BLaER1 treated with 17β-estradiol and CSF1 and Interleukin-3, amounts not matched to agents 10 nM and 100 nM (cell line): ENCODE measurements around the gene TNPO2.
"Not testable (repeated sequence)": the region's sequence is repeated elsewhere in the genome, so short reads cannot be mapped to it uniquely, and the experiment has no call there.

ENCODE experiments used
- H3K27ac ChIP-seq, 11 experiments: shearing (Covaris generic); formaldehyde crosslinking; 2 replicates each; pipeline ENCODE4 v1.8.1; 2022
- H3K27me3 ChIP-seq, 11 experiments: shearing (Covaris generic); formaldehyde crosslinking; 2 replicates each; pipeline ENCODE4 v1.8.1; 2022
- H3K36me3 ChIP-seq, 11 experiments: shearing (Covaris generic); formaldehyde crosslinking; 2 replicates each; pipeline ENCODE4 v1.8.1; 2022
- H3K4me1 ChIP-seq, 10 experiments: shearing (Covaris generic); formaldehyde crosslinking; 2 replicates each; pipeline ENCODE4 v1.8.1; 2022
- H3K4me2 ChIP-seq, 11 experiments: shearing (Covaris generic); formaldehyde crosslinking; 2 replicates each; pipeline ENCODE4 v1.8.1; 2022
- H3K4me3 ChIP-seq, 10 experiments: shearing (Covaris generic); formaldehyde crosslinking; 2 replicates each; pipeline ENCODE4 v1.8.1; 2022
- H3K9ac ChIP-seq, 11 experiments: shearing (Covaris generic); formaldehyde crosslinking; 2 replicates each; pipeline ENCODE4 v1.8.1; 2022
- H3K9me3 ChIP-seq, 11 experiments: shearing (Covaris generic); formaldehyde crosslinking; replicated peaks in 1 of 11; 2 replicates each; pipeline ENCODE4 v1.8.1; 2022
- H4K20me1 ChIP-seq, 11 experiments: shearing (Covaris generic); formaldehyde crosslinking; 2 replicates each; pipeline ENCODE4 v1.8.1; 2022
- Cebpa-rat ChIP-seq, 11 experiments: shearing (Covaris generic); IDR thresholded peaks; 2 replicates each; pipeline ENCODE4 v1.8.1; 2022

Gene TNPO2

GRCh38 chr19:12720851-12721655 lies 2.7 kb downstream of the TNPO2 start:
- peak overlapping the region; percentile 71 to 90 (median 84) for H3K4me3 ChIP-seq
- H3K27me3 ChIP-seq: no peaks in the 10 kb centered on the region
- peak overlapping the region; percentile 95 to 100 (median 99) for H3K9ac ChIP-seq
- H3K4me2 ChIP-seq: peak overlapping the region; percentile 94 to 100 (median 98)
- no peaks in the 10 kb centered on the region for H3K9me3 ChIP-seq
- peak overlapping the region; percentile 90 to 99 (median 98) for H3K27ac ChIP-seq
- no peak for TF ChIP-seq Cebpa-rat (IDR thresholded peaks at IDR 0.05)
- peaks cover 32 to 49% (median 46%) of the 10 kb centered on the region in 11 experiments for H3K36me3 ChIP-seq
- H3K4me1 ChIP-seq: peaks cover 29 to 43% (median 37%) of the 10 kb centered on the region in 10 experiments
- H4K20me1 ChIP-seq: peaks cover 6 to 60% (median 58%) of the 10 kb centered on the region in 11 experiments; a peak in 21 of 22 replicates

GRCh38 chr19:12720296-12720695 lies 3.4 kb downstream of the TNPO2 start:
- peaks cover 29 to 43% (median 37%) of the 10 kb centered on the region in 10 experiments for H3K4me1 ChIP-seq
- TF ChIP-seq Cebpa-rat (IDR thresholded peaks at IDR 0.05): no peak
- no peaks in the 10 kb centered on the region for H3K27me3 ChIP-seq
- peaks cover 11 to 67% (median 65%) of the 10 kb centered on the region in 11 experiments; a peak in 21 of 22 replicates for H4K20me1 ChIP-seq
- H3K9ac ChIP-seq: peak overlapping the region; percentile 95 to 100 (median 99)
- peaks cover 40 to 57% (median 54%) of the 10 kb centered on the region in 11 experiments for H3K36me3 ChIP-seq
- H3K9me3 ChIP-seq: no peaks in the 10 kb centered on the region
- peak overlapping the region; percentile 94 to 100 (median 98) for H3K4me2 ChIP-seq
- H3K27ac ChIP-seq: peak overlapping the region in 10 of 11 experiments; percentile 90 to 99 (median 98); a peak in 18 of 22 replicates
- H3K4me3 ChIP-seq: peak overlapping the region; percentile 71 to 90 (median 84)

GRCh38 chr19:12715929-12716328 lies 7.8 kb downstream of the TNPO2 start:
- TF ChIP-seq Cebpa-rat (IDR thresholded peaks at IDR 0.05): no peak
- Histone ChIP-seq H3K27ac (no peak overlapping the region), H3K9me3 (no peaks in the 10 kb centered on the region), H3K4me3 (no peak overlapping the region), H3K36me3 (peaks cover 80 to 97% (median 94%) of the 10 kb centered on the region in 11 experiments), H3K4me1 (peaks cover 24 to 31% (median 28%) of the 10 kb centered on the region in 10 experiments), H3K9ac (peak overlapping the region in 4 of 11 experiments; percentile 12 to 44 (median 22); a peak in 4 of 22 replicates), H3K4me2 (no peak overlapping the region), H3K27me3 (no peaks in the 10 kb centered on the region), H4K20me1 (peaks cover 15 to 98% (median 95%) of the 10 kb centered on the region in 11 experiments; a peak in 21 of 22 replicates)

- no peaks in the 10 kb centered on the region for H3K9me3 ChIP-seq
- H4K20me1 ChIP-seq: peaks cover 15 to 98% (median 94%) of the 10 kb centered on the region in 11 experiments; a peak in 21 of 22 replicates
- no peak overlapping the region for H3K4me3 ChIP-seq
- H3K9ac ChIP-seq: peak overlapping the region in 1 of 11 experiments; percentile 19; a peak in 1 of 22 replicates
- no peaks in the 10 kb centered on the region for H3K27me3 ChIP-seq
- TF ChIP-seq Cebpa-rat (IDR thresholded peaks at IDR 0.05): no peak
- no peak overlapping the region for H3K4me2 ChIP-seq
- H3K27ac ChIP-seq: no peak overlapping the region
- peaks cover 89 to 98% (median 97%) of the 10 kb centered on the region in 11 experiments for H3K36me3 ChIP-seq
- peaks cover 18 to 25% (median 21%) of the 10 kb centered on the region in 10 experiments for H3K4me1 ChIP-seq
Measured at GRCh38 chr19:12715102-12715501, 8.6 kb downstream of the TNPO2 start.

- H3K4me1 ChIP-seq, H3K4me3 ChIP-seq, H3K27me3 ChIP-seq, H3K4me2 ChIP-seq, H3K27ac ChIP-seq, H3K9me3 ChIP-seq: not testable (repeated sequence)
- H4K20me1 ChIP-seq: peaks cover 15 to 98% (median 88%) of the 10 kb centered on the region in 11 experiments; a peak in 21 of 22 replicates
- peaks cover 94 to 98% (median 97%) of the 10 kb centered on the region in 11 experiments for H3K36me3 ChIP-seq
- H3K9ac ChIP-seq: 0 out of 22 replicates have a peak overlapping the region, but pooled peaks of 1 of the 11 experiments have one; percentile 9
Measured at GRCh38 chr19:12713304-12713703, 10.4 kb downstream of the TNPO2 start.

GRCh38 chr19:12712077-12712476 lies 11.7 kb downstream of the TNPO2 start:
- H4K20me1 ChIP-seq: peaks cover 15 to 96% (median 80%) of the 10 kb centered on the region in 11 experiments; a peak in 21 of 22 replicates
- H3K4me3 ChIP-seq, H3K4me2 ChIP-seq, H3K4me1 ChIP-seq, H3K27me3 ChIP-seq, H3K27ac ChIP-seq, H3K9ac ChIP-seq, H3K9me3 ChIP-seq: not testable (repeated sequence)
- H3K36me3 ChIP-seq: peaks cover 94 to 98% (median 97%) of the 10 kb centered on the region in 11 experiments

GRCh38 chr19:12711187-12711586 lies 12.5 kb downstream of the TNPO2 start:
- Histone ChIP-seq H3K27me3 (no peaks in the 10 kb centered on the region), H3K27ac (no peak overlapping the region), H3K4me3 (no peak overlapping the region), H3K4me2 (no peak overlapping the region), H3K36me3 (peaks cover 96 to 98% (median 97%) of the 10 kb centered on the region in 11 experiments), H3K9ac (no peak overlapping the region), H4K20me1 (peaks cover 9 to 96% (median 80%) of the 10 kb centered on the region in 11 experiments; a peak in 20 of 22 replicates), H3K4me1 (no peaks in the 10 kb centered on the region), H3K9me3 (no peaks in the 10 kb centered on the region)
- TF ChIP-seq Cebpa-rat (IDR thresholded peaks at IDR 0.05): no peak

GRCh38 chr19:12708641-12709040 lies 15.1 kb downstream of the TNPO2 start:
- H3K4me3 ChIP-seq: no peak overlapping the region
- no peak overlapping the region for H3K27ac ChIP-seq
- H4K20me1 ChIP-seq: peaks cover 4 to 96% (median 72%) of the 10 kb centered on the region in 11 experiments; a peak in 20 of 22 replicates
- H3K9me3 ChIP-seq: no peaks in the 10 kb centered on the region
- peaks cover 96 to 98% (median 97%) of the 10 kb centered on the region in 11 experiments for H3K36me3 ChIP-seq
- H3K9ac ChIP-seq: no peak overlapping the region
- H3K4me1 ChIP-seq: no peaks in the 10 kb centered on the region
- H3K27me3 ChIP-seq: no peaks in the 10 kb centered on the region
- TF ChIP-seq Cebpa-rat (IDR thresholded peaks at IDR 0.05): no peak
- no peak overlapping the region for H3K4me2 ChIP-seq

GRCh38 chr19:12706332-12706718 lies 17.4 kb downstream of the TNPO2 start:
- no peak overlapping the region for H3K27ac ChIP-seq
- peaks cover under 1 to 98% (median 78%) of the 10 kb centered on the region in 11 experiments; a peak in 20 of 22 replicates for H4K20me1 ChIP-seq
- H3K27me3 ChIP-seq: no peaks in the 10 kb centered on the region
- TF ChIP-seq Cebpa-rat (IDR thresholded peaks at IDR 0.05): no peak
- no peak overlapping the region for H3K4me2 ChIP-seq
- 0 out of 22 replicates have a peak overlapping the region, but pooled peaks of 1 of the 11 experiments have one; percentile 23 for H3K9ac ChIP-seq
- H3K36me3 ChIP-seq: peaks cover 99 to 100% (median 100%) of the 10 kb centered on the region in 11 experiments
- H3K4me3 ChIP-seq: no peak overlapping the region
- no peaks in the 10 kb centered on the region for H3K4me1 ChIP-seq
- H3K9me3 ChIP-seq: no peaks in the 10 kb centered on the region
